Measurements from ENCODE around the gene RBM47. TPM values are rescaled to one million over a fixed set of nuclear protein-coding genes. Genes with fewer than 3 reads are reported as not detected.

The RBM47 gene
- total and polyA plus RNA-seq, 2 donors (not counting 1 experiment from before 2014, with no cell fraction given), result 0.14 to 1.8 TPM

- DNase-seq (ENCODE audit: low read depth in 2 of 2), result no peak
- TF ChIP-seq CTCF (conservative IDR thresholded peaks at IDR 0.05 in 1 of 2, IDR thresholded peaks at IDR 0.05 in 1 of 2; ENCODE audit: low read depth in 1 of 2, low read length in 2 of 2) (no peak), EZH2 (IDR thresholded peaks at IDR 0.05; ENCODE audit: low read length, missing control alignments) (no peak)
- H3K9ac ChIP-seq (ENCODE audit: insufficient read depth, low read length), result no peak overlapping the region
Measured at GRCh38 chr4:40617872-40618271, 11.8 kb downstream of the RBM47 start.

GRCh38 chr4:40614031-40614430, 15.6 kb downstream of the RBM47 start:
- Histone ChIP-seq H3K9me3 (ENCODE audit: control insufficient read depth, insufficient read depth, low read depth, low read length) (no peaks in the 10 kb centered on the region), H3K36me3 (ENCODE audit: control insufficient read depth, insufficient read depth, low read length) (no peaks in the 10 kb centered on the region), H3K4me2 (ENCODE audit: extremely low read depth, insufficient read depth, low read length) (no peak overlapping the region), H4K20me1 (ENCODE audit: control insufficient read depth, extremely low read depth, insufficient read depth, low read length) (no peaks in the 10 kb centered on the region), H3K27me3 (ENCODE audit: control insufficient read depth, insufficient read depth, low read length) (no peaks in the 10 kb centered on the region), H2AFZ (ENCODE audit: low read length) (no peak overlapping the region), H3K27ac (ENCODE audit: insufficient read depth, low read length) (no peak overlapping the region), H3K4me1 (ENCODE audit: control insufficient read depth, extremely low read depth, insufficient read depth, low read length) (no peaks in the 10 kb centered on the region), H3K4me3 (replicated peaks in 1 of 4; ENCODE audit: control extremely low read depth in 1 of 4, insufficient read depth in 1 of 4, low read depth in 3 of 4, low read length in 4 of 4) (no peak overlapping the region), H3K79me2 (ENCODE audit: control insufficient read depth, insufficient read depth, low read length) (no peaks in the 10 kb centered on the region), H3K9ac (ENCODE audit: insufficient read depth, low read length) (no peak overlapping the region)
- TF ChIP-seq EZH2 (IDR thresholded peaks at IDR 0.05; ENCODE audit: low read length, missing control alignments) (no peak), CTCF (conservative IDR thresholded peaks at IDR 0.05 in 1 of 2, IDR thresholded peaks at IDR 0.05 in 1 of 2; ENCODE audit: low read depth in 1 of 2, low read length in 2 of 2) (no peak)
- no peak for DNase-seq (ENCODE audit: low read depth in 2 of 2)

More at GRCh38 chr4:40617872-40618271, 11.8 kb downstream of the RBM47 start:
- no peak overlapping the region for H3K27ac ChIP-seq (ENCODE audit: insufficient read depth, low read length)
- H3K4me3 ChIP-seq (replicated peaks in 1 of 4; ENCODE audit: control extremely low read depth in 1 of 4, insufficient read depth in 1 of 4, low read depth in 3 of 4, low read length in 4 of 4), result no peak overlapping the region
- H3K79me2 ChIP-seq (ENCODE audit: control insufficient read depth, insufficient read depth, low read length), result no peaks in the 10 kb centered on the region
- H2AFZ ChIP-seq (ENCODE audit: low read length), result no peak overlapping the region
- no peaks in the 10 kb centered on the region for H4K20me1 ChIP-seq (ENCODE audit: control insufficient read depth, extremely low read depth, insufficient read depth, low read length)
- no peak overlapping the region for H3K4me2 ChIP-seq (ENCODE audit: extremely low read depth, insufficient read depth, low read length)
- H3K9me3 ChIP-seq (ENCODE audit: control insufficient read depth, insufficient read depth, low read depth, low read length), result no peaks in the 10 kb centered on the region
- H3K4me1 ChIP-seq (ENCODE audit: control insufficient read depth, extremely low read depth, insufficient read depth, low read length), result no peaks in the 10 kb centered on the region
- no peaks in the 10 kb centered on the region for H3K27me3 ChIP-seq (ENCODE audit: control insufficient read depth, insufficient read depth, low read length)
- H3K36me3 ChIP-seq (ENCODE audit: control insufficient read depth, insufficient read depth, low read length), result no peaks in the 10 kb centered on the region

GRCh38 chr4:40613456-40613855, 16.2 kb downstream of the RBM47 start:
- DNase-seq (ENCODE audit: low read depth in 2 of 2), result peak in 1 of 2 donors; percentile 95
- H3K27me3 ChIP-seq (ENCODE audit: control insufficient read depth, insufficient read depth, low read length), result no peaks in the 10 kb centered on the region
- H3K9ac ChIP-seq (ENCODE audit: insufficient read depth, low read length), result no peak overlapping the region
- TF ChIP-seq EZH2 (IDR thresholded peaks at IDR 0.05; ENCODE audit: low read length, missing control alignments), result no peak
- no peak for TF ChIP-seq CTCF (conservative IDR thresholded peaks at IDR 0.05 in 1 of 2, IDR thresholded peaks at IDR 0.05 in 1 of 2; ENCODE audit: low read depth in 1 of 2, low read length in 2 of 2)
- no peaks in the 10 kb centered on the region for H3K4me1 ChIP-seq (ENCODE audit: control insufficient read depth, extremely low read depth, insufficient read depth, low read length)
- H3K4me3 ChIP-seq (replicated peaks in 1 of 4; ENCODE audit: control extremely low read depth in 1 of 4, insufficient read depth in 1 of 4, low read depth in 3 of 4, low read length in 4 of 4), result no peak overlapping the region
- H3K79me2 ChIP-seq (ENCODE audit: control insufficient read depth, insufficient read depth, low read length), result no peaks in the 10 kb centered on the region
- no peak overlapping the region for H2AFZ ChIP-seq (ENCODE audit: low read length)
- H3K27ac ChIP-seq (ENCODE audit: insufficient read depth, low read length), result no peak overlapping the region
- H3K4me2 ChIP-seq (ENCODE audit: extremely low read depth, insufficient read depth, low read length), result no peak overlapping the region
- no peaks in the 10 kb centered on the region for H3K36me3 ChIP-seq (ENCODE audit: control insufficient read depth, insufficient read depth, low read length)
- no peaks in the 10 kb centered on the region for H4K20me1 ChIP-seq (ENCODE audit: control insufficient read depth, extremely low read depth, insufficient read depth, low read length)
- no peaks in the 10 kb centered on the region for H3K9me3 ChIP-seq (ENCODE audit: control insufficient read depth, insufficient read depth, low read depth, low read length)
